ENCODE measurements around the gene MOB3B.
"Not testable (repeated sequence)": the region's sequence is repeated elsewhere in the genome, so short reads cannot be mapped to it uniquely, and the experiment has no call there.

The MOB3B gene

GRCh38 chr9:27475057-27475595 is 54.5 kb downstream of the MOB3B start:
- DNase-seq (ENCODE audit: low read depth): no peak

GRCh38 chr9:27474305-27474704 is 55.3 kb downstream of the MOB3B start:
- DNase-seq (ENCODE audit: low read depth): no peak

- DNase-seq (ENCODE audit: low read depth): no peak
Observed at GRCh38 chr9:27473111-27473529, 56.5 kb downstream of the MOB3B start.

GRCh38 chr9:27472195-27472594 is 57.4 kb downstream of the MOB3B start:
- no peak for DNase-seq (ENCODE audit: low read depth)

- no peak for DNase-seq (ENCODE audit: low read depth)
Observed at GRCh38 chr9:27471789-27472188, 57.8 kb downstream of the MOB3B start.

- no peak for DNase-seq (ENCODE audit: low read depth)
Observed at GRCh38 chr9:27471366-27471765, 58.2 kb downstream of the MOB3B start.

- no peak for DNase-seq (ENCODE audit: low read depth)
Observed at GRCh38 chr9:27470291-27470856, 59.2 kb downstream of the MOB3B start.

- DNase-seq (ENCODE audit: low read depth): no peak
Observed at GRCh38 chr9:27469550-27469949, 60.1 kb downstream of the MOB3B start.

GRCh38 chr9:27468462-27469110 is 61.0 kb downstream of the MOB3B start:
- no peak for DNase-seq (ENCODE audit: low read depth)

- DNase-seq (ENCODE audit: low read depth): no peak
Observed at GRCh38 chr9:27468000-27468399, 61.6 kb downstream of the MOB3B start.

GRCh38 chr9:27467486-27467885 is 62.1 kb downstream of the MOB3B start:
- DNase-seq (ENCODE audit: low read depth): no peak

- DNase-seq (ENCODE audit: low read depth): not testable (repeated sequence)
Observed at GRCh38 chr9:27466516-27466915, 63.1 kb downstream of the MOB3B start.

- DNase-seq (ENCODE audit: low read depth): not testable (repeated sequence)
Observed at GRCh38 chr9:27464950-27465349, 64.7 kb downstream of the MOB3B start.

- DNase-seq (ENCODE audit: low read depth): no peak
Observed at GRCh38 chr9:27462846-27463245, 66.8 kb downstream of the MOB3B start.

GRCh38 chr9:27462434-27462833 is 67.2 kb downstream of the MOB3B start:
- DNase-seq (ENCODE audit: low read depth): no peak

- DNase-seq (ENCODE audit: low read depth): no peak
Observed at GRCh38 chr9:27460226-27461023, 69.2 kb downstream of the MOB3B start.

GRCh38 chr9:27457445-27457844 is 72.2 kb downstream of the MOB3B start:
- no peak for DNase-seq (ENCODE audit: low read depth)

- no peak for DNase-seq (ENCODE audit: low read depth)
Observed at GRCh38 chr9:27453860-27454553, 75.6 kb downstream of the MOB3B start.

GRCh38 chr9:27451207-27451797 is 78.3 kb downstream of the MOB3B start:
- DNase-seq (ENCODE audit: low read depth): no peak

GRCh38 chr9:27450752-27451151 is 78.9 kb downstream of the MOB3B start:
- no peak for DNase-seq (ENCODE audit: low read depth)

- not testable (repeated sequence) for DNase-seq (ENCODE audit: low read depth)
Observed at GRCh38 chr9:27448356-27448755, 81.3 kb downstream of the MOB3B start.

Data from non-pigmented ciliary epithelial cell (primary cell).